HL-60 (cell line): ENCODE measurements around the gene POLR1B.

Source experiments
- DNase-seq, 2 experiments: peaks; one replicate each; pipeline ENCODE4 v3.0.0-alpha.2; 2010 to 2020; ENCODE audit warnings: low read depth in 1 of 2, low spot score in 1 of 2
- H3K27ac ChIP-seq: fragments of 250-450 bp; sonication (Bioruptor Pico); replicated peaks from 2 replicates; pipeline ENCODE4 v1.5.1; 2020; ENCODE audit warnings: mild to moderate bottlenecking, moderate library complexity
- H3K27me3 ChIP-seq: fragments of 250-450 bp; sonication (Bioruptor Pico); 2 replicates; pipeline ENCODE4 v1.5.1; 2021; ENCODE audit warnings: mild to moderate bottlenecking, moderate library complexity; ENCODE audit not compliant: insufficient read depth, poor library complexity, severe bottlenecking
- H3K4me3 ChIP-seq: replicated peaks from 2 replicates; pipeline ENCODE4 v1.5.1; 2011; ENCODE audit warnings: mild to moderate bottlenecking, control low read depth, low read length; ENCODE audit not compliant: insufficient read depth
- GABPA ChIP-seq: IDR thresholded peaks from 2 replicates; pipeline ENCODE4 v1.6.1; 2012; ENCODE audit warnings: low read depth
- POLR2AphosphoS5 ChIP-seq: IDR thresholded peaks from 2 replicates; pipeline ENCODE4 v1.6.1; 2012; ENCODE audit warnings: low read depth
- SPI1 ChIP-seq: IDR thresholded peaks from 2 replicates; pipeline ENCODE4 v1.6.1; 2012; ENCODE audit warnings: low read depth, mild to moderate bottlenecking, borderline replicate concordance
- TF ChIP-seq, protein P1 (sequence below): IDR thresholded peaks from one replicate; pipeline ENCODE4 v1.5.1; 2011; ENCODE audit warnings: low read length, control low read depth, inconsistent platforms; ENCODE audit not compliant: insufficient read depth
- TF ChIP-seq, protein P2 (sequence below): IDR thresholded peaks from 2 replicates; pipeline ENCODE4 v1.6.1; 2012; ENCODE audit warnings: low read depth; ENCODE audit not compliant: insufficient replicate concordance

The POLR1B gene

DNA sequence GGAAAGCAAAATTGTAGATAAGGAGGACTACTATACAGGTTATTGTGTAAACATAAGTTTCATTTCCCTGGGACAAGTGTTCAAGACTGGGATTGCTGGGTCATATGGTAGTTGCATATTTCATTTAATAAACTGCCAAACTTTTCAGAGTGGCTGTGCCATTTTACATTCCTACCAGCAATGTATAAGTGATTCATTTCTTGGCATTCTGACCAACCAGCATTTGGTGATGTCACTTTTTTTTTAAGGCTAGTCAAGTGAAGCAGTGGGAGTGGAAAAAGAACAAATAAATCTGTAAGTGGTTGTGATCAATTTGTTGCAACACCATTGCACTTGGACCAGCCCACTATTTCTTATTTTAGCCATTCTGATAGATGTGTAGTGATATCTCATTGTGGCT lies 37.0 kb downstream of the POLR1B start:
- H3K27me3 ChIP-seq = no peaks in the 10 kb centered on the region
- peak in 1 of 2 experiments; percentile 33 for DNase-seq
- H3K27ac ChIP-seq = no peak overlapping the region
- no peak overlapping the region for H3K4me3 ChIP-seq
- no peak for TF ChIP-seq GABPA
- TF ChIP-seq, protein P1, sequence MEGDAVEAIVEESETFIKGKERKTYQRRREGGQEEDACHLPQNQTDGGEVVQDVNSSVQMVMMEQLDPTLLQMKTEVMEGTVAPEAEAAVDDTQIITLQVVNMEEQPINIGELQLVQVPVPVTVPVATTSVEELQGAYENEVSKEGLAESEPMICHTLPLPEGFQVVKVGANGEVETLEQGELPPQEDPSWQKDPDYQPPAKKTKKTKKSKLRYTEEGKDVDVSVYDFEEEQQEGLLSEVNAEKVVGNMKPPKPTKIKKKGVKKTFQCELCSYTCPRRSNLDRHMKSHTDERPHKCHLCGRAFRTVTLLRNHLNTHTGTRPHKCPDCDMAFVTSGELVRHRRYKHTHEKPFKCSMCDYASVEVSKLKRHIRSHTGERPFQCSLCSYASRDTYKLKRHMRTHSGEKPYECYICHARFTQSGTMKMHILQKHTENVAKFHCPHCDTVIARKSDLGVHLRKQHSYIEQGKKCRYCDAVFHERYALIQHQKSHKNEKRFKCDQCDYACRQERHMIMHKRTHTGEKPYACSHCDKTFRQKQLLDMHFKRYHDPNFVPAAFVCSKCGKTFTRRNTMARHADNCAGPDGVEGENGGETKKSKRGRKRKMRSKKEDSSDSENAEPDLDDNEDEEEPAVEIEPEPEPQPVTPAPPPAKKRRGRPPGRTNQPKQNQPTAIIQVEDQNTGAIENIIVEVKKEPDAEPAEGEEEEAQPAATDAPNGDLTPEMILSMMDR = no peak
- TF ChIP-seq, protein P2, sequence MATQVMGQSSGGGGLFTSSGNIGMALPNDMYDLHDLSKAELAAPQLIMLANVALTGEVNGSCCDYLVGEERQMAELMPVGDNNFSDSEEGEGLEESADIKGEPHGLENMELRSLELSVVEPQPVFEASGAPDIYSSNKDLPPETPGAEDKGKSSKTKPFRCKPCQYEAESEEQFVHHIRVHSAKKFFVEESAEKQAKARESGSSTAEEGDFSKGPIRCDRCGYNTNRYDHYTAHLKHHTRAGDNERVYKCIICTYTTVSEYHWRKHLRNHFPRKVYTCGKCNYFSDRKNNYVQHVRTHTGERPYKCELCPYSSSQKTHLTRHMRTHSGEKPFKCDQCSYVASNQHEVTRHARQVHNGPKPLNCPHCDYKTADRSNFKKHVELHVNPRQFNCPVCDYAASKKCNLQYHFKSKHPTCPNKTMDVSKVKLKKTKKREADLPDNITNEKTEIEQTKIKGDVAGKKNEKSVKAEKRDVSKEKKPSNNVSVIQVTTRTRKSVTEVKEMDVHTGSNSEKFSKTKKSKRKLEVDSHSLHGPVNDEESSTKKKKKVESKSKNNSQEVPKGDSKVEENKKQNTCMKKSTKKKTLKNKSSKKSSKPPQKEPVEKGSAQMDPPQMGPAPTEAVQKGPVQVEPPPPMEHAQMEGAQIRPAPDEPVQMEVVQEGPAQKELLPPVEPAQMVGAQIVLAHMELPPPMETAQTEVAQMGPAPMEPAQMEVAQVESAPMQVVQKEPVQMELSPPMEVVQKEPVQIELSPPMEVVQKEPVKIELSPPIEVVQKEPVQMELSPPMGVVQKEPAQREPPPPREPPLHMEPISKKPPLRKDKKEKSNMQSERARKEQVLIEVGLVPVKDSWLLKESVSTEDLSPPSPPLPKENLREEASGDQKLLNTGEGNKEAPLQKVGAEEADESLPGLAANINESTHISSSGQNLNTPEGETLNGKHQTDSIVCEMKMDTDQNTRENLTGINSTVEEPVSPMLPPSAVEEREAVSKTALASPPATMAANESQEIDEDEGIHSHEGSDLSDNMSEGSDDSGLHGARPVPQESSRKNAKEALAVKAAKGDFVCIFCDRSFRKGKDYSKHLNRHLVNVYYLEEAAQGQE = no peak
- no peak for TF ChIP-seq POLR2AphosphoS5
- no peak for TF ChIP-seq SPI1

DNA sequence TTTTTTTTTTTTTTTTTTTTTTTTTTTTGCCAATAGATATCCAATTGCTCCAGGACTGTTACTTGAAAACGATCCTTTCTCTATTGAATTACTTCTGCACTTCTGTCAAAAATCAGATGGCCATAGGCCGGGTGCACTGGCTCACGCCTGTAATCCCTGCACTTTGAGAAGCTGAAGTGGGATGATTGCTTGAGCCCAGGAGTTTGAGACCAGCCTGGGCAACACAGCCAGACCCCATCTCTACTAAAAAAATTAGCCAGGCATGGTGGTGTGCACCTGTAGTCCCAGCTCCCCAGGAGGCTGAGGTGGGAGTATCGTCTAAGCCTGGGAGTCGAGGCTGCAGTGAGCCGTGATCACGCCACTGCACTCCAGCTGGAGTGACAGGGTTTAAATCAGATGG lies 37.8 kb downstream of the POLR1B start:
- no peak for TF ChIP-seq GABPA
- no peak for TF ChIP-seq POLR2AphosphoS5
- TF ChIP-seq, protein P1 = no peak
- TF ChIP-seq, protein P2 = no peak
- no peak for TF ChIP-seq SPI1
- no peak overlapping the region for H3K4me3 ChIP-seq
- DNase-seq = no peak

DNA sequence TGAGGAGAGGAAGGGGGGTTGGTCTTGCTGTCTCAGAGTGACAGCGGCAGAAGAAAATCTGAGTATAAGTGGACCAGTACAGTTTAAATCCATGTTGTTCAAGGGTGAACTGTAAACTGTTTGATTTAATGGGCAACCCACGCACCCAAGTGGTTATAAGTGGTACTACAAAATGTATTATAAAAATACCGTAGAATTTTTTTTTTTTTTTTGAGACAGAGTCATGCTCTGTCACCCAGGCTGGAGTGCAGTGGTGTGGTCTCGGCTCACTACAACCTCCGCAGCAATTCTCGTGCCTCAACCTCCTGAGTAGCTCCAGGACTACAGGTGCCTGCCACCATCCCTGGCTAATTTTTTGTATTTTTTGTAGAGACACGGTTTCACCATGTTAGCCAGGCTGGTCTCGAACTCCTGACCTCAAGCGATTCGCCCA lies 40.1 kb downstream of the POLR1B start:
- DNase-seq = peak; percentile 32 to 52
- H3K27me3 ChIP-seq = no peaks in the 10 kb centered on the region
- no peak overlapping the region for H3K27ac ChIP-seq
- H3K4me3 ChIP-seq = no peak overlapping the region
- TF ChIP-seq, protein P1 = peak; percentile 24
- no peak for TF ChIP-seq POLR2AphosphoS5

More for the DNA sequence above, 37.8 kb downstream of the POLR1B start:
- Histone ChIP-seq H3K27ac (no peak overlapping the region), H3K27me3 (no peaks in the 10 kb centered on the region)

DNA sequence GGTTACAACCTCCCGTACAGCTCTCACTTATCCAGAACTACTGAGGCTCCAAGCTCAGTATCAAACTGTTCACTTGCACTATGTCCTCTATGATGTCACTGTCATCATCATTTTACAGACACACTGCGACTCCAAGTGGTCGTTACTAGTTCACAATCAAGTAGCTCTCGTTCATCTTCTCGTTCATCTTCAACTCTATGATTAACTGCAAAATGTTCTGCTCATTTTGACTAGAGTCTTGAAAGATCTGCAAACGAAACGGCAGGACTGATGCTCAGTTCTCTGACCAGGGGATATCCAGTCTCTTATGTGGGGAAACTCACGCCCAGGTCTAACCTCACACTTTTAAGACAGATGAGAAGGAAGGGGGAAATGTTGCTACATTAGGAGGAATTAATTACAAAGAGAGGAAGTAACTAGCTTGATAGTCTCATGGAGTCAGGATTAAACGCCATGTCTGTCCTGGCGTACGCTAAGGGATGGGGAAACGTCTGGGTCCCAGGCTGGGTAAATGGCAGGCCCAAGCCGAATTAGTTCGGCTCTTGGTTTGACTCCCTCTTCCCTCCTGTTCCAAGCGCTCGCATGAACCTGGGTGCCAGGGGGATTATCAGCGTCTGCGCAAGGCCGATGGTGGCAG lies 41.4 kb downstream of the POLR1B start:
- Histone ChIP-seq H3K27ac (peak overlapping the region; percentile 94), H3K27me3 (no peaks in the 10 kb centered on the region), H3K4me3 (peak overlapping the region; percentile 69)
- peak; percentile 34 to 63 for DNase-seq
- TF ChIP-seq, protein P1 = peak; percentile 22
- TF ChIP-seq SPI1 = peak; percentile 21; the same call in 1 of the 2 replicates
- TF ChIP-seq, protein P2 = no peak
